ENCODE data around the gene TRIM56. TPM values are rescaled to one million over a fixed set of nuclear protein-coding genes. Genes with fewer than 3 reads are reported as not detected.

Gene TRIM56
- total and polyA plus RNA-seq, 9 of the 15 experiments (the other 6 are each of a cell fraction or from before 2014, with no cell fraction given) = 2.0 to 29.7 (median 11.6) TPM

DNA sequence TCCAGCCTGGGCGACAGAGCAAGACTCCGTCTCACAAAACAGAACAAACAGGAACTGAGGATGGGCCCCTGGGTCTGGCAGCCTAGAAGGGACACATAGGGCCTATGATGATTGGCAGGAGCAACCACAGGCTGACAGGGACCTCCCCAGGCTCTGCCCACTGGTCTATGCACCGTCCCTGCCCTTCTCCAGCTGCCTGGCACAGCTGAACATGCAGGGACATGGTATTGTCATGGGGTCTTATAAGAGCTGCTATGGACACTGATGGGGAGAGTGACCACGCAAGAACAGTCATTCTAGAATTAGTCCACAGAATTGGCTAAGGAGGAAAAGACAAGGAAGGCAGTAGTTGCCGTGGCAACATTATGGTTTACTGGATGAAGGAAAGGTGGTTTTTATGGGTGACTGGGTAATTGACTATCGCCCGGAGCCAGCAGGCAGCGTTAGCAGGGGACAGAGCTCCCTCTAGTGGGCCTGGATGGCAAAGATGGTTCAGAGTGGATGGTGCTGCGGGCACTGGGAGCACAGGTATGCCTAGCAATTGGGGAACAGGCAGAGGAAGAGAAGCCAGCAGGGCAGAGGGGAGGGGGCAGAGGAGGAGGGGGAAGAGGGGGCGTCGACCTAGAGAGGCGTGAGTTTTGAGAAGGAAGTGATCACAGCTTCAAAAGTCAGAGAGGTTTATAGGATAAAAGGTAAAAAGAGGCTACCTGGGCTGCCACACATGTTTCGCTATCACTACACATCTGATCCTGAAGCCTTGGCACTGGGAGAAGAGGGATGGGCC, 7.8 kb upstream of the TRIM56 start (continued):
- TF ChIP-seq, protein P1, sequence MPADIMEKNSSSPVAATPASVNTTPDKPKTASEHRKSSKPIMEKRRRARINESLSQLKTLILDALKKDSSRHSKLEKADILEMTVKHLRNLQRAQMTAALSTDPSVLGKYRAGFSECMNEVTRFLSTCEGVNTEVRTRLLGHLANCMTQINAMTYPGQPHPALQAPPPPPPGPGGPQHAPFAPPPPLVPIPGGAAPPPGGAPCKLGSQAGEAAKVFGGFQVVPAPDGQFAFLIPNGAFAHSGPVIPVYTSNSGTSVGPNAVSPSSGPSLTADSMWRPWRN (IDR thresholded peaks at IDR 0.05; ENCODE audit: low read depth) = no peak
- TF ChIP-seq FUS (optimal IDR thresholded peaks at IDR 0.05; ENCODE audit: low read depth, low read length) = no peak
- TF ChIP-seq, protein P2, sequence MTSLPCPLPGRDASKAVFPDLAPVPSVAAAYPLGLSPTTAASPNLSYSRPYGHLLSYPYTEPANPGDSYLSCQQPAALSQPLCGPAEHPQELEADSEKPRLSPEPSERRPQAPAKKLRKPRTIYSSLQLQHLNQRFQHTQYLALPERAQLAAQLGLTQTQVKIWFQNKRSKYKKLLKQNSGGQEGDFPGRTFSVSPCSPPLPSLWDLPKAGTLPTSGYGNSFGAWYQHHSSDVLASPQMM (CRISPR knock-in tag; IDR thresholded peaks at IDR 0.05) = no peak
- TF ChIP-seq JUND (IDR thresholded peaks at IDR 0.05; ENCODE audit: borderline replicate concordance, low read depth, low read length) = peak; percentile 70; the same call in 1 of the 2 replicates
- peak; percentile 36; the same call in 1 of the 3 replicates for TF ChIP-seq JUND (tag; IDR thresholded peaks at IDR 0.05; ENCODE audit: borderline replicate concordance, low read depth, low read length)
- no peak for TF ChIP-seq PRPF4 (IDR thresholded peaks at IDR 0.05; ENCODE audit: insufficient read depth, low read depth, low read length, poor library complexity, severe bottlenecking)
- no peak for TF ChIP-seq ZSCAN32 (CRISPR knock-in tag; IDR thresholded peaks at IDR 0.05)
- no peak for TF ChIP-seq IRF9 (tag; IDR thresholded peaks at IDR 0.05)
- peak; percentile 70; the same call in 1 of the 2 replicates for TF ChIP-seq XRCC5 (IDR thresholded peaks at IDR 0.05; ENCODE audit: low read depth, low read length)
- TF ChIP-seq MTF1 (CRISPR knock-in tag; IDR thresholded peaks at IDR 0.05; ENCODE audit: borderline replicate concordance) = no peak
- no peak for TF ChIP-seq NFIX (CRISPR knock-in tag; IDR thresholded peaks at IDR 0.05; ENCODE audit: low read depth)
- peak; percentile 53; the same call in 1 of the 2 replicates for TF ChIP-seq ARID2 (IDR thresholded peaks at IDR 0.05)
- no peak for TF ChIP-seq ZFP1 (CRISPR knock-in tag; IDR thresholded peaks at IDR 0.05)
- TF ChIP-seq, protein P3, sequence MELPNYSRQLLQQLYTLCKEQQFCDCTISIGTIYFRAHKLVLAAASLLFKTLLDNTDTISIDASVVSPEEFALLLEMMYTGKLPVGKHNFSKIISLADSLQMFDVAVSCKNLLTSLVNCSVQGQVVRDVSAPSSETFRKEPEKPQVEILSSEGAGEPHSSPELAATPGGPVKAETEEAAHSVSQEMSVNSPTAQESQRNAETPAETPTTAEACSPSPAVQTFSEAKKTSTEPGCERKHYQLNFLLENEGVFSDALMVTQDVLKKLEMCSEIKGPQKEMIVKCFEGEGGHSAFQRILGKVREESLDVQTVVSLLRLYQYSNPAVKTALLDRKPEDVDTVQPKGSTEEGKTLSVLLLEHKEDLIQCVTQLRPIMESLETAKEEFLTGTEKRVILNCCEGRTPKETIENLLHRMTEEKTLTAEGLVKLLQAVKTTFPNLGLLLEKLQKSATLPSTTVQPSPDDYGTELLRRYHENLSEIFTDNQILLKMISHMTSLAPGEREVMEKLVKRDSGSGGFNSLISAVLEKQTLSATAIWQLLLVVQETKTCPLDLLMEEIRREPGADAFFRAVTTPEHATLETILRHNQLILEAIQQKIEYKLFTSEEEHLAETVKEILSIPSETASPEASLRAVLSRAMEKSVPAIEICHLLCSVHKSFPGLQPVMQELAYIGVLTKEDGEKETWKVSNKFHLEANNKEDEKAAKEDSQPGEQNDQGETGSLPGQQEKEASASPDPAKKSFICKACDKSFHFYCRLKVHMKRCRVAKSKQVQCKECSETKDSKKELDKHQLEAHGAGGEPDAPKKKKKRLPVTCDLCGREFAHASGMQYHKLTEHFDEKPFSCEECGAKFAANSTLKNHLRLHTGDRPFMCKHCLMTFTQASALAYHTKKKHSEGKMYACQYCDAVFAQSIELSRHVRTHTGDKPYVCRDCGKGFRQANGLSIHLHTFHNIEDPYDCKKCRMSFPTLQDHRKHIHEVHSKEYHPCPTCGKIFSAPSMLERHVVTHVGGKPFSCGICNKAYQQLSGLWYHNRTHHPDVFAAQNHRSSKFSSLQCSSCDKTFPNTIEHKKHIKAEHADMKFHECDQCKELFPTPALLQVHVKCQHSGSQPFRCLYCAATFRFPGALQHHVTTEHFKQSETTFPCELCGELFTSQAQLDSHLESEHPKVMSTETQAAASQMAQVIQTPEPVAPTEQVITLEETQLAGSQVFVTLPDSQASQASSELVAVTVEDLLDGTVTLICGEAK (IDR thresholded peaks at IDR 0.05) = no peak
- TF ChIP-seq, protein P3 (CRISPR knock-in tag; IDR thresholded peaks at IDR 0.05) = no peak
- no peak for TF ChIP-seq RBBP5 (IDR thresholded peaks at IDR 0.05; ENCODE audit: borderline replicate concordance, insufficient read depth, low read length, poor library complexity, severe bottlenecking)

Data from K562 (cell line).